Neutrophil (primary cell): Measurements from ENCODE around the gene ANKS1B.

ENCODE experiments used
- H3K27ac ChIP-seq: fragments of 200-600 bp; sonication (generic); 2 replicates; pipeline ENCODE4 v1.5.1; 2016; ENCODE audit warnings: mild to moderate bottlenecking, moderate library complexity
- H3K27me3 ChIP-seq: fragments of 200-600 bp; sonication (generic); 2 replicates; pipeline ENCODE4 v1.6.0; 2016; ENCODE audit warnings: mild to moderate bottlenecking
- H3K36me3 ChIP-seq: fragments of 200-600 bp; sonication (generic); 2 replicates; pipeline ENCODE4 v1.5.1; 2017
- H3K4me1 ChIP-seq, 2 experiments: fragments of 200-600 bp in 1 of 2; sonication (generic) in 1 of 2; 1 replicate in 1 of 2; 2 replicates in 1 of 2; pipeline versions ENCODE4 v1.5.1 to v1.6.1; 2013 to 2016; ENCODE audit warnings: low read depth in 1 of 2, low read length in 1 of 2, mild to moderate bottlenecking in 1 of 2, moderate library complexity in 1 of 2; ENCODE audit not compliant: control insufficient read depth in 1 of 2, insufficient read depth in 1 of 2
- H3K4me3 ChIP-seq, 2 experiments: fragments of 200-600 bp in 1 of 2; sonication (generic) in 1 of 2; 1 replicate in 1 of 2; 2 replicates in 1 of 2; pipeline ENCODE4 v1.5.1; 2013 to 2016; ENCODE audit warnings: low read depth in 1 of 2, low read length in 1 of 2, mild to moderate bottlenecking in 1 of 2, moderate library complexity in 1 of 2
- H3K9me3 ChIP-seq: fragments of 200-600 bp; sonication (generic); 2 replicates; pipeline ENCODE4 v1.5.1; 2016
- TF ChIP-seq, protein P1 (sequence below): fragments of 200-600 bp; sonication (generic); IDR thresholded peaks from 2 replicates; pipeline ENCODE4 v1.5.1; 2016; ENCODE audit warnings: antibody characterized with exemption

The ANKS1B gene

DNA sequence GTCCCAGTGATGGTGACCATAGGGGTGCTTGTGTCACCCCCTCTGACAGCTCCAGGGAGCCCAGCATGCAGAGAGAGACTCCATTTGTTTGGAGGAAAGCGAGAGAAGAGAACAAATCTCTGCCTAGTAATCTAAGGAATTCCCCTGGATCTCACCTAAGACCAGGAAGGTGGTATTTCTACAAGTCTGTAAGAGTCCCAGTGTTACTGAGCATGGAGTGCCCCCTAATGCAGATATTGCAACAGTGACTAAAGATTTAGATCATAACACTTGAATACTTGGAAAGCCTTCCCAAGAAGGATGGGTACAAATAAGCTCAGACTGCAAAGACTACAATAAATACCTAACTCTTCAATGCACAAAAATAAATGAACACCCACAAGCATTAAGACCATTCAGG, 697.6 kb downstream of the ANKS1B start:
- TF ChIP-seq, protein P1, sequence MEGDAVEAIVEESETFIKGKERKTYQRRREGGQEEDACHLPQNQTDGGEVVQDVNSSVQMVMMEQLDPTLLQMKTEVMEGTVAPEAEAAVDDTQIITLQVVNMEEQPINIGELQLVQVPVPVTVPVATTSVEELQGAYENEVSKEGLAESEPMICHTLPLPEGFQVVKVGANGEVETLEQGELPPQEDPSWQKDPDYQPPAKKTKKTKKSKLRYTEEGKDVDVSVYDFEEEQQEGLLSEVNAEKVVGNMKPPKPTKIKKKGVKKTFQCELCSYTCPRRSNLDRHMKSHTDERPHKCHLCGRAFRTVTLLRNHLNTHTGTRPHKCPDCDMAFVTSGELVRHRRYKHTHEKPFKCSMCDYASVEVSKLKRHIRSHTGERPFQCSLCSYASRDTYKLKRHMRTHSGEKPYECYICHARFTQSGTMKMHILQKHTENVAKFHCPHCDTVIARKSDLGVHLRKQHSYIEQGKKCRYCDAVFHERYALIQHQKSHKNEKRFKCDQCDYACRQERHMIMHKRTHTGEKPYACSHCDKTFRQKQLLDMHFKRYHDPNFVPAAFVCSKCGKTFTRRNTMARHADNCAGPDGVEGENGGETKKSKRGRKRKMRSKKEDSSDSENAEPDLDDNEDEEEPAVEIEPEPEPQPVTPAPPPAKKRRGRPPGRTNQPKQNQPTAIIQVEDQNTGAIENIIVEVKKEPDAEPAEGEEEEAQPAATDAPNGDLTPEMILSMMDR: no peak
- Histone ChIP-seq H3K27ac (no peak overlapping the region), H3K36me3 (no peaks in the 10 kb centered on the region), H3K9me3 (no peaks in the 10 kb centered on the region), H3K4me1 (no peaks in the 10 kb centered on the region), H3K4me3 (no peak overlapping the region), H3K27me3 (no peaks in the 10 kb centered on the region)

DNA sequence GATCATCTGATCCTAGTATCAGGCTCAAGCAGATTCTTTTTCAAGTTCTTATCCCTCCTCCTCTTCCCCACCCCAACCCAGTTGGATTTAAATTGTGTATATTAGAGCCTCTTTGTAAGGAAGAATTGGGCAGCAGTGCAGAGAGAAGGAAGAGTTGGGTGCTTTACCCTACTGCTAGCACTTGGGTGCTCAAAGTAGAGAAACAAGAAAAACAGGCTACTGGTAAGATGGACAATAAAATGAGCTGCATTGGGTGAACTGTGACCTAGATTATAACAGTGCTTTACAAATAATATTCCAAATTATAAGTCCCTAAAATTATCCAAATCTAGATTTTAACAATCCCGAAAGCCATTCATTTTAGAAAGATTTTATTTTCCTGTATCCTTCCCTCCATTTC, 700.6 kb downstream of the ANKS1B start:
- TF ChIP-seq, protein P1: no peak
- no peaks in the 10 kb centered on the region for H3K9me3 ChIP-seq
- no peak overlapping the region for H3K27ac ChIP-seq
- H3K36me3 ChIP-seq: no peaks in the 10 kb centered on the region
- H3K4me3 ChIP-seq: no peak overlapping the region
- H3K27me3 ChIP-seq: no peaks in the 10 kb centered on the region
- no peaks in the 10 kb centered on the region for H3K4me1 ChIP-seq

DNA sequence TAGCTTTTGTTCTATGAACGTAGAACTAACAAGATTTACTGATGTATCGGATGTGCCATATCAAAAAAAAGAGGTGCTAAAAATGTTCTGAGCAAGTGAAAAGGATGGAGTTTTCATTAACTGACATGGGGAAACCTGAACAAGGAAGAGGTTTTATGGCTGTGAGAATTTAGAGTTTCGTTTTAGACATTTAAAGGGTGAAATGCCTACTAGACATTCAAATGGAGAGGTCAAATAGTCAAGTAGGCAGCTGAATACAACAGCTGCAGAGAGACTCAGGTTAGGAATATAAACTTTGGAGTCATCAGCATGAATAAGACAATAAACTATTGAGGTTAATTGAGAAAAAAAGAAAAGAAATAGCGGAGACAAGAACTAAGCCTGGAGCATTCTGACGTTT, 702.1 kb downstream of the ANKS1B start:
- no peak overlapping the region for H3K27ac ChIP-seq
- no peaks in the 10 kb centered on the region for H3K36me3 ChIP-seq
- no peaks in the 10 kb centered on the region for H3K9me3 ChIP-seq
- H3K4me1 ChIP-seq: no peaks in the 10 kb centered on the region
- H3K27me3 ChIP-seq: no peaks in the 10 kb centered on the region
- no peak overlapping the region for H3K4me3 ChIP-seq
- TF ChIP-seq, protein P1: no peak

DNA sequence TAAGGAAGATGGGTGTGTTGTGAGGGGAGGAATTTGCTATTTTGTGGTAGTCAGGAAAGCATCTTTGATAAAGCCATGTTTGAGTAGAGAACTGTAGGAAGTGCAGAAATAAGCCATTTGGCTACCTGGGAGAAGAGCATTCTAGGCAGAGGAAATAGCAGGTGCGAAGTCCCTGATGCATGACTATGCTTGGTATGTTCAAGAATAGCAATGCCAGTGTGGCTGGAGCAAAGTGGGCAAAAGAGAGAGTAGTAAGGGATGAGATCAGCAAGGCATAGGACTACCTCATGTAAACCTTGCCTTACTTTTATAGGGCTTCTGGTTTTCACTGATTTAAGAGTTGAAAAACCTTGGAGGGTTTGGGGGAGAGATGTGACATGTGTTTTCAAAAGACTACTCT, 702.6 kb downstream of the ANKS1B start:
- Histone ChIP-seq H3K27me3 (no peaks in the 10 kb centered on the region), H3K9me3 (no peaks in the 10 kb centered on the region), H3K36me3 (no peaks in the 10 kb centered on the region), H3K27ac (no peak overlapping the region), H3K4me1 (no peaks in the 10 kb centered on the region), H3K4me3 (no peak overlapping the region)
- TF ChIP-seq, protein P1: no peak

DNA sequence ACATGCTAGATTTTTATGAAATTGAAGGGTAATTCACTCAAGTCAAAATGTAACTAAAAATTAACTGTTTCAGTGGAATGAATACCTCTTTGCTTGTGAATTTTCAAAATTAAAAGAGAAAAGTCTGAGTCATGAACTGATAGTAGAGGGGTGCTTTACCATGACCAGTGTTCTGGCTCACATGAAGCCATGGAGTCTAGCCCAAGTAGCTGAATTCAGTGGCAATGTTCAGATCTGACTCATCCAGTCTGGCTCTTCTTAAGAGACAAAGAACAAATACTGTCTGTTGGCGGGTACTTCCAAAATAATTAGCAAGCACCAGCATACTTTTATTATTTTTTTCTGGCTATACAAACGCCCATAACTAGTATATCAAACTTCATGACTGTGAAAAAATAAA, 703.5 kb downstream of the ANKS1B start:
- Histone ChIP-seq H3K27ac (no peak overlapping the region), H3K36me3 (no peaks in the 10 kb centered on the region), H3K27me3 (no peaks in the 10 kb centered on the region), H3K9me3 (no peaks in the 10 kb centered on the region), H3K4me3 (no peak overlapping the region), H3K4me1 (no peaks in the 10 kb centered on the region)
- TF ChIP-seq, protein P1: no peak

DNA sequence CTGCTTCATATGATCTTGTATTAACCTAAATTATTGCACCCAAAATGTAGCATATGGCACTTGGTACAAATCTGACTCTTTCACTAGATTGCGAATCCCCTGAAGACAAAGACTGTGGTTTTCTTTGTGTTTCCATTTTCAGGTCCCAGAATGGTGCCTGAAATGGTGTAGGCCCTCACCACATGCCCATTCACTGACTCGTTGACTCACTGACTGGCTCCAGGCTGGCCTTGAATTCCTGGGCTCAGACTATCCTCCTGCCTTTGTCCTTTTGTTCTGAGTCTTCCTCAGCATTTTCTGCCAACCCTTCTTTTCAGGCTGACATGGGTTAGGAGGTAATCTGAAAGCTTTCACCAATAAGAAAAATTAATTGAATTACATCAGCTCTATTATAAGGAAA, 705.8 kb downstream of the ANKS1B start:
- Histone ChIP-seq H3K4me3 (no peak overlapping the region), H3K36me3 (no peaks in the 10 kb centered on the region), H3K27me3 (no peaks in the 10 kb centered on the region), H3K27ac (no peak overlapping the region), H3K9me3 (no peaks in the 10 kb centered on the region), H3K4me1 (no peaks in the 10 kb centered on the region)
- TF ChIP-seq, protein P1: no peak
